Endodermal cell (in vitro differentiated cells): ENCODE results near the gene FAM107B. TPM values are rescaled to one million over a fixed set of nuclear protein-coding genes. Genes with fewer than 3 reads are reported as not detected.

Source experiments
- DNase-seq: peaks from one replicate; pipeline ENCODE4 v3.0.0-alpha.2; 2017
- H3K27ac ChIP-seq: 2 replicates; pipeline ENCODE4 v1.5.1; 2013; ENCODE audit warnings: mild to moderate bottlenecking, low read depth, low read length, moderate library complexity
- H3K27me3 ChIP-seq: 2 replicates; pipeline ENCODE4 v1.6.1; 2013; ENCODE audit warnings: mild to moderate bottlenecking, low read length, moderate library complexity; ENCODE audit not compliant: insufficient read depth, control insufficient read depth, poor library complexity, severe bottlenecking
- H3K36me3 ChIP-seq: 2 replicates; pipeline ENCODE4 v1.7.0; 2013; ENCODE audit warnings: mild to moderate bottlenecking, low read length, moderate library complexity; ENCODE audit not compliant: control insufficient read depth, insufficient read depth
- H3K4me1 ChIP-seq: one replicate; pipeline ENCODE4 v1.7.0; 2013; ENCODE audit warnings: low read length; ENCODE audit not compliant: control insufficient read depth, insufficient read depth
- H3K4me3 ChIP-seq: 2 replicates; pipeline ENCODE4 v1.5.1; 2013; ENCODE audit warnings: mild to moderate bottlenecking, low read length, moderate library complexity
- H3K9ac ChIP-seq: 2 replicates; pipeline ENCODE4 v1.6.1; 2013; ENCODE audit warnings: mild to moderate bottlenecking, low read length, moderate library complexity; ENCODE audit not compliant: poor library complexity, severe bottlenecking; ENCODE audit errors: extremely low read depth
- H3K9me3 ChIP-seq: 2 replicates; pipeline ENCODE4 v1.6.1; 2013; ENCODE audit warnings: mild to moderate bottlenecking, low read length, moderate library complexity; ENCODE audit not compliant: control insufficient read depth
- H3K27ac Mint-ChIP-seq: 2 replicates; pipeline ENCODE4 v1.8.0; 2020; ENCODE audit warnings: mixed read lengths
- H3K27me3 Mint-ChIP-seq: 2 replicates; pipeline ENCODE4 v1.8.0; 2021; ENCODE audit warnings: mild to moderate bottlenecking, mixed read lengths; ENCODE audit not compliant: insufficient read depth
- H3K36me3 Mint-ChIP-seq: 2 replicates; pipeline ENCODE4 v1.8.0; 2020; ENCODE audit warnings: low read depth, mixed read lengths
- H3K4me1 Mint-ChIP-seq: 2 replicates; pipeline ENCODE4 v1.8.0; 2020; ENCODE audit warnings: mixed read lengths
- H3K4me3 Mint-ChIP-seq: 2 replicates; pipeline ENCODE4 v1.8.0; 2020; ENCODE audit warnings: mild to moderate bottlenecking, moderate library complexity, mixed read lengths
- H3K9me3 Mint-ChIP-seq: 2 replicates; pipeline ENCODE4 v1.8.0; 2020; ENCODE audit warnings: mild to moderate bottlenecking, mixed read lengths
- WGBS, 2 experiments: methylation state at CpG; one replicate each; pipeline versions ENCODE4 v1.1.5 to v1.1.7; 2013; ENCODE audit warnings: missing lambda C conversion rate in 2 of 2, mixed read lengths in 1 of 2; ENCODE audit not compliant: insufficient coverage in 1 of 2, insufficient read length in 1 of 2; 5-methylcytosine and 5-hydroxymethylcytosine counted together
- total RNA-seq, 2 donors: library from RNA; stranded (reverse); fragmentation: NEBNext Ultra II Directional in 1 of 2; extraction: Animal tissue kit (Norgen Biotek cat#: 25700) in 1 of 2; gene quantifications; 2 replicates in 1 of 2; 3 replicates in 1 of 2; pipeline ENCODE4 v1.2.1, GENCODE V29; 2021
- TF ChIP-seq, protein P1 (sequence below): fragments of 200-600 bp; sonication (generic); conservative IDR thresholded peaks from 2 replicates; pipeline ENCODE4 v1.5.0; 2021; ENCODE audit warnings: antibody characterized with exemption, mild to moderate bottlenecking

Gene FAM107B
- total RNA-seq, 2 donors from 2014 or later = 16.0 to 24.0 TPM

DNA sequence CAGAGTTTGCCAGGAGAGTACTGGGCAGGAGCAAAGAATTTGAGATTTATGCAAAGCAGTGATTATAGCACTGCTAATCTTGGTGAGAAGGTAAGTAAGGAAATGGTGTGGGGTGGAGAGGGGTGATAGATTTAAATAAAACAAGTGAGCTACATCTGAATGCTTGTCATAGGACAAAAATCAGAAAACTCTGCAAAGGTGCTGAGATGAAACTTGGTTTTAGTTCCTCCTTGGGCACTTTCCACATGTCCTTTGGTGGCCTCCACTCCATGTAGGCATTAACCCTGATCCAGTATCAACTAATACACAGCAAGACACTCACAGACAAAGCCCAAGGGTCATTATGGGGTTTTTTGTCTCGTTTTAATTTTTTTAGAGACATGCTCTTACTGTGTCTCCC lies 25.7 kb upstream of the FAM107B start:
- no peak overlapping the region for H3K4me3 ChIP-seq
- no peaks in the 10 kb centered on the region for H3K27me3 ChIP-seq
- H3K36me3 ChIP-seq = no peaks in the 10 kb centered on the region
- no peaks in the 10 kb centered on the region for H3K9me3 ChIP-seq
- Mint-ChIP-seq H3K27ac (no peak overlapping the region), H3K27me3 (peaks cover 6% of the 10 kb centered on the region), H3K9me3 (no peaks in the 10 kb centered on the region), H3K36me3 (no peaks in the 10 kb centered on the region), H3K4me3 (no peak overlapping the region), H3K4me1 (peaks cover 9% of the 10 kb centered on the region)
- DNase-seq = no peak
- H3K4me1 ChIP-seq = no peaks in the 10 kb centered on the region
- no peak overlapping the region for H3K9ac ChIP-seq
- TF ChIP-seq, protein P1, sequence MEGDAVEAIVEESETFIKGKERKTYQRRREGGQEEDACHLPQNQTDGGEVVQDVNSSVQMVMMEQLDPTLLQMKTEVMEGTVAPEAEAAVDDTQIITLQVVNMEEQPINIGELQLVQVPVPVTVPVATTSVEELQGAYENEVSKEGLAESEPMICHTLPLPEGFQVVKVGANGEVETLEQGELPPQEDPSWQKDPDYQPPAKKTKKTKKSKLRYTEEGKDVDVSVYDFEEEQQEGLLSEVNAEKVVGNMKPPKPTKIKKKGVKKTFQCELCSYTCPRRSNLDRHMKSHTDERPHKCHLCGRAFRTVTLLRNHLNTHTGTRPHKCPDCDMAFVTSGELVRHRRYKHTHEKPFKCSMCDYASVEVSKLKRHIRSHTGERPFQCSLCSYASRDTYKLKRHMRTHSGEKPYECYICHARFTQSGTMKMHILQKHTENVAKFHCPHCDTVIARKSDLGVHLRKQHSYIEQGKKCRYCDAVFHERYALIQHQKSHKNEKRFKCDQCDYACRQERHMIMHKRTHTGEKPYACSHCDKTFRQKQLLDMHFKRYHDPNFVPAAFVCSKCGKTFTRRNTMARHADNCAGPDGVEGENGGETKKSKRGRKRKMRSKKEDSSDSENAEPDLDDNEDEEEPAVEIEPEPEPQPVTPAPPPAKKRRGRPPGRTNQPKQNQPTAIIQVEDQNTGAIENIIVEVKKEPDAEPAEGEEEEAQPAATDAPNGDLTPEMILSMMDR = no peak
- no peak overlapping the region for H3K27ac ChIP-seq
- WGBS, 2 experiments = 80 to 81% methylated on average over 1 of the region's 1 CpG

DNA sequence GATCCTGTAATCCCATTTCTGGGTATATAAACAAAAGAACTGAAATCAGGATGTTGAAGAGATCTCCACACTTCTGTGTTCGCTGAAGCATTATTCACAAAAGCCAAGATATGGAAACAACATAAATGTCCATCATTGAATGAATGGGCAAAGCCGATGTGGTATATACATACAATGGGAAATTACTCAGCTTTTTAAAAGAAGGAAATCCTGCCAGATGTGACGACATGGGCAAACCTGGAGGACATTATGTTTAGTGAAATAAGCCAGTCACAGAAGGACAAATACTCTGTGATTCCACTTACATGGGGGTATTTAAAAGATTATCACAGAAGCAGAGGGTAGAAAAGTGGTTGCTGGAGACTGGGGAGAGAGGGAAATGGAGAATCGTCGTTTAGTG lies 23.9 kb upstream of the FAM107B start:
- Histone ChIP-seq H3K27me3 (no peaks in the 10 kb centered on the region), H3K9ac (no peak overlapping the region), H3K4me1 (no peaks in the 10 kb centered on the region), H3K9me3 (no peaks in the 10 kb centered on the region), H3K27ac (no peak overlapping the region), H3K4me3 (no peak overlapping the region), H3K36me3 (no peaks in the 10 kb centered on the region)
- no peak overlapping the region for H3K4me3 Mint-ChIP-seq
- H3K27me3 Mint-ChIP-seq = peaks cover 6% of the 10 kb centered on the region
- H3K36me3 Mint-ChIP-seq = no peaks in the 10 kb centered on the region
- no peaks in the 10 kb centered on the region for H3K9me3 Mint-ChIP-seq
- TF ChIP-seq, protein P1 = no peak
- no peak overlapping the region for H3K27ac Mint-ChIP-seq
- 56 to 100% methylated on average over 1 to 3 of the region's 5 CpGs for WGBS, 2 experiments
- peaks cover 9% of the 10 kb centered on the region for H3K4me1 Mint-ChIP-seq
- no peak for DNase-seq

DNA sequence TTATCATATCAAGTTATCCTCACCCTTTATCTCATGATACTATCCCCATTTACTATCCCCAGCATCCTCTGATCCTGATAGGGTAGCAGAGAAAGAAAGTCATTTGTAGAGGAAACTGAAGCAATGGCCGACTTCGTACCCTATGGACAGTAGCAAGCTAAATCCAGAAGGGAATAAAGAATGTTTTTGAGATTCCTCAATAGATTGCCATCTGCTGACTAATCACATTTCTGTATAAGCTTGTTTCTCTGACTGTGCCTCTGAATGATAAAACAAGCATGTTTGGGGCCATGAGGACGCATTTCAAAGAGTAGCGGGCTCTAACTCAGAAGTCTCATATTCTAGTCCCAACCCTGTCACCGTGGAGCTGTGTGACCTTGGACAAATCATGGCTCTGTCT lies 13.2 kb upstream of the FAM107B start:
- H3K27ac ChIP-seq = no peak overlapping the region
- Mint-ChIP-seq H3K9me3 (peaks cover 6% of the 10 kb centered on the region), H3K4me1 (no peaks in the 10 kb centered on the region), H3K27me3 (peaks cover 12% of the 10 kb centered on the region), H3K36me3 (no peaks in the 10 kb centered on the region), H3K4me3 (no peak overlapping the region), H3K27ac (no peak overlapping the region)
- H3K36me3 ChIP-seq = no peaks in the 10 kb centered on the region
- no peaks in the 10 kb centered on the region for H3K4me1 ChIP-seq
- H3K9me3 ChIP-seq = peaks cover 9% of the 10 kb centered on the region
- WGBS, 2 experiments = 85 to 93% methylated on average over 5 of the region's 5 CpGs
- H3K27me3 ChIP-seq = peaks cover 3% of the 10 kb centered on the region
- H3K9ac ChIP-seq = no peak overlapping the region
- DNase-seq = no peak
- H3K4me3 ChIP-seq = no peak overlapping the region
- TF ChIP-seq, protein P1 = no peak
